Activated CD4-positive, alpha-beta T cell treated with anti-CD3 and anti-CD28 coated beads, Interleukin-2, amount 10 ng/mL, durations not matched to agents 7 days and 5 days (primary cell): ENCODE measurements around the gene SH3RF3. TPM values are rescaled to one million over a fixed set of nuclear protein-coding genes. Genes with fewer than 3 reads are reported as not detected.
"Not testable (repeated sequence)": the region's sequence is repeated elsewhere in the genome, so short reads cannot be mapped to it uniquely, and the experiment has no call there.

Experiments used
- CTCF ChIA-PET: fragments of 350-600 bp; sonication (Branson Sonifier 250); formaldehyde crosslinking; loops from one replicate; lab custom pipeline; 2021; ENCODE audit warnings: antibody characterized with exemption; lab: Charles Lee
- POLR2A ChIA-PET: fragments of 350-600 bp; sonication (Branson Sonifier 250); formaldehyde crosslinking; loops from one replicate; lab custom pipeline; 2021; ENCODE audit warnings: antibody characterized with exemption; lab: Charles Lee
- DNase-seq: peaks from one replicate; pipeline ENCODE4 v3.0.0-alpha.2; 2020
- H3K27ac Mint-ChIP-seq: one replicate; pipeline ENCODE4 v1.8.0; 2021; ENCODE audit warnings: mild to moderate bottlenecking, moderate library complexity, mixed read lengths
- H3K27me3 Mint-ChIP-seq: one replicate; pipeline ENCODE4 v1.8.0; 2021; ENCODE audit warnings: mixed read lengths
- H3K36me3 Mint-ChIP-seq: one replicate; pipeline ENCODE4 v1.8.0; 2021; ENCODE audit warnings: low read depth, mixed read lengths
- H3K4me1 Mint-ChIP-seq: one replicate; pipeline ENCODE4 v1.8.0; 2021; ENCODE audit warnings: mixed read lengths
- H3K4me3 Mint-ChIP-seq: one replicate; pipeline ENCODE4 v1.8.0; 2021; ENCODE audit warnings: mild to moderate bottlenecking, moderate library complexity, mixed read lengths
- H3K9me3 Mint-ChIP-seq: one replicate; pipeline ENCODE4 v1.8.0; 2021; ENCODE audit warnings: mixed read lengths
- total RNA-seq, 2 experiments: library from RNA; stranded (reverse); gene quantifications; one replicate each; pipeline ENCODE4 v1.2.3, GENCODE V29; 2021

The SH3RF3 gene
- total RNA-seq, 2 experiments from 2014 or later, result 0.08 to 0.17 TPM

DNA sequence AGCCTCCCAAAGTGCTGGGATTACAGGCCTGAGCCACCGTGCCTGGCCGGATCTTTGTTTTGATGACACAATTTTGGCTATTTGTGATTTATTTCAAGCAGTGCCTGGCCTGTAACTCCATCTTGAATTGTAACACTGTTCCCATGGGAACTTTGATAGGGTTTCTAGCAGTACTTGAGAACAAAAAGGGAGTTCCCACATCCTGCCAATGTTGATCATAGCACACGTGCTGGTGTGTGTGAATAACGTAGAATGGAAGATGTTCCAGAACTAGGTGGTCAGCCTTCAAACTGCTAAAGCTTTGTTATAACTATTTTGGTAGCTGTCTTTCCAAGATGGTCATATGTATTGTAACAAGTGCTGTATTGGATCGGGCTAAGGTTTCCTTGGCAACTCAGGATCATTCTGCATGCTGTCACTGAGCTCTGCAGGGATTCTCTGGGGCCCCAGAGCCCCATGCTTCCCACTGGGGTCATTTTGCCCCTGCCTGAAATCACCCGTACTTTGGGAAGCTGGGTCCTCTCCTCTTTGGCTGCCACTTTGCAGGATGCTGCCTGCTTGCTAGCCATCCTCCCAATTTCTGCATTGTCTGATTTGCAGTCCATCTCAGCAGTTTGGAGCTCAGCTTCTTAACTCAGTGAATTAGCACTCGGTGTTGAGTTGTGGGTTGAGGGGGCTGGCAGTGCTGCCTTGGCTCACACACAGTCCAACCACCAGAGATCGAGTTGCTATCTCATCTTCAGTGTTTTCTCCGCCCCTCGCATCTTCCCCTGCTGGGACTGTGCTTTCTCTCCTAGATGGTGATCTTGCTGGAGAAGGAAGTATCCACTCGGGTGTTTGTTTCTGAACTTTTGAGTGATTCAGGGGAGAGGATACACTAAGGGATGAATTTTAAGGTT, 26.8 kb downstream of the SH3RF3 start:
- no peak for DNase-seq
- POLR2A ChIA-PET, result no interaction called here
- peaks cover under 1% of the 10 kb centered on the region for H3K4me1 Mint-ChIP-seq
- H3K27ac Mint-ChIP-seq, result no peak overlapping the region
- no peak overlapping the region for H3K4me3 Mint-ChIP-seq
- H3K9me3 Mint-ChIP-seq, result no peaks in the 10 kb centered on the region
- CTCF ChIA-PET, result interaction anchor here (0.9 kb wide), 1 partner anchor 53 kb away, joined by 3 read pairs; no protein-coding TSS in a partner anchor
- H3K36me3 Mint-ChIP-seq, result no peaks in the 10 kb centered on the region
- peaks cover 2% of the 10 kb centered on the region for H3K27me3 Mint-ChIP-seq

DNA sequence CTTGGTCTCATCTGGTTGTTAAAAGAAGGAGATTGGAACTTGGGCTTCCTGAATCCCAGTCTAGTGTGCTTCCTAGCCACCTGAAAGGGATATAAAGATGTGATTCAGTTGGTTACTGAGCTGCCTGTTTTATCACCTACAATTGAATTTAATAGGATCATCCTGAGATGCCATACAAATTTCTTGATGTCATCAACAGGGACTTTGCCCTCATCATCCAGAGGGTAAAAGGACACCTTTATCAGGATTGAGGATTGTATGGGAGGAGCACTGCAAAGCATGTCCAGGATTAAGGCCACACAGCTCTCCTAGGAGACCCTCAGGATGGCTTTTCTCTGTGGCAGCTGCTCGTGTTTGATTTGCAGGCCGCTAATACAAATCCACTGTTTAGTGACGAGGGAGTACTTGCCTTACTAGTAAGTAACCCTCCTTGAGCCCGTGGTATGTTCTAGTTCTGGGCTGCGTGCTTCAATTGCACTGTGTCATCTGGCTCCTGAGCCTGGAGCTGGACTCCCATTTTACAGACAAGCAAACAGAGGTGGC, 28.6 kb downstream of the SH3RF3 start:
- Mint-ChIP-seq H3K27me3 (peaks cover 3% of the 10 kb centered on the region), H3K4me1 (no peaks in the 10 kb centered on the region), H3K27ac (no peak overlapping the region), H3K4me3 (no peak overlapping the region), H3K36me3 (no peaks in the 10 kb centered on the region), H3K9me3 (no peaks in the 10 kb centered on the region)
- ChIA-PET CTCF (no interaction called here), POLR2A (no interaction called here)
- no peak for DNase-seq

DNA sequence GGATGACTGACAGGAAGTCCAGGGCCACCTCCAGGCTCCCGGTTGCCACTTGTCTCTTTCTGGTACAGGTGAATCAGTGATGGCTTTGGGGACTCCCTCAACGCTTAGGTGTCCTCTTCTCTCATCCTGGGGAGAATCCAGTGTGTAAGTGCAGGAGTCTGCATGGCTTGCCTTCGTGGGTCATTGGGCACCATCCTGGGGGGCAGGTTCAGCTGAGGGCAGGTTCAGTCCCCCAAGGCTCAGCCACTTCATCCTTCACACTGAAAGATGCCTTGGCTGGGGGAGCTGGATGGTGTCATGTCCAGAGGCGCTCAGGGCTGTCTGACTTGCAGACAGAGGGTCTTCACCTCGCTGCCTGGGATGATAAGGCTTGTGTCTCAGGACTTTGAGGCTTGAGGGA, 29.2 kb downstream of the SH3RF3 start:
- CTCF ChIA-PET, result no interaction called here
- H3K4me3 Mint-ChIP-seq, result no peak overlapping the region
- H3K27me3 Mint-ChIP-seq, result peaks cover 3% of the 10 kb centered on the region

DNA sequence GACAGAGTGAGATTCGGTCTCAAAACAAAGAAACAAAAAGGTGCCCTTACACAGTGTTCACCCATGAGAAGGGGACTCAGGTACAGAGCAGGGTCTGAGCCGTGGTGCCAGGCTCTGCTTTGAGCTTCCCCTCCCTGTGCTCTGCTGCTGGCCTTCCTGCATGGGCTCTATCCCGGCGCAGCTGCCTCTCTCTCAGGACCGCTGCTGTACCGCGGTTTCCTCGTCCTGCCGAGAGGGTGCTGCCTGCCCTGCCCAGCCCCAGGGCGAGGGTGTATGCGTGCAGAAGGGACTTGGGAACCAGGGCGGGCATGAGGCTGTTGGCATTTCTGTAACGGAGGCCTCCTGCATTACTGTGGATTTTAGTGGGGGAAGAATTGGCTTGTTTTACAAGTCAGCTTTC, 30.1 kb downstream of the SH3RF3 start:
- peaks cover 6% of the 10 kb centered on the region for H3K27me3 Mint-ChIP-seq
- no peaks in the 10 kb centered on the region for H3K36me3 Mint-ChIP-seq
- ChIA-PET POLR2A (no interaction called here), CTCF (no interaction called here)
- H3K4me3 Mint-ChIP-seq, result no peak overlapping the region
- H3K4me1 Mint-ChIP-seq, result peaks cover 2% of the 10 kb centered on the region
- no peak for DNase-seq
- no peak overlapping the region for H3K27ac Mint-ChIP-seq
- H3K9me3 Mint-ChIP-seq, result no peaks in the 10 kb centered on the region

More for the DNA sequence above, 29.2 kb downstream of the SH3RF3 start:
- Mint-ChIP-seq H3K9me3 (no peaks in the 10 kb centered on the region), H3K36me3 (no peaks in the 10 kb centered on the region), H3K27ac (no peak overlapping the region), H3K4me1 (no peaks in the 10 kb centered on the region)
- POLR2A ChIA-PET, result no interaction called here
- DNase-seq, result no peak

DNA sequence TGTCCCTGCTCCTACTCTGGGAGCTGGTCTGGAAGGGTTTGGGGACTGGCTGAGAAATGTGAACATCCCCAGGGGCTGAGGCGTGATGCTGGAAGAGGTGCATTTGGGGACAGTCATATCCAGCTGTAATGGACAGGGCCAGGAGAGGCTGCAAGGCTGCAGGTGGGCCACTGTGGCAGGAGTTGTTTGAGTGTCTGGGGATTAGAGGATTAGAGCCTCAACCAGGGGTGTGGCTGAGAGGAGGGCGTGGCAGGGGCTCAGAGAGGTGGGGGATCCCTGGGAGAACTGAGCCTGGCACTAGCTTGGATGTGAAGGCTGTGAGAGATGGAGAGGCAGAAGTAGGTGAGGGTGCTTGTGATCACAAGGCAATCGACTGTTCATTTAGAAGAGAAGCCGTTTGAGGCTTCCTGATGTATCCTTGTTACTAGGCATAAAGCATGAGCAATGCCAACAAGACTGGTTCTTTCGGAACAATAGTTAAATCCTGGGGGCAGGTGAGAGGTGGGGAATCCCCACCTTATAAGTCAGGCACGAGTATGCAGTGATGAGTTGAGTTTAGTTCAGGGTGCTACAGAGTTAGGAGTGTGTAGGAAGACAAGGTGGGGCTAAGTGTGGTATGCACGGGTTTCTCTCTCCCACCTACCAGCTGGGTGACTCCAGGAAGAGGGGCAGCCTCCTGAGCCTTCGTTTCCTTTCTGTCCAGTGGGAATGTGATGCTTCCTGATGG, 31.9 kb downstream of the SH3RF3 start:
- ChIA-PET CTCF (interaction anchor here (0.7 kb wide), 1 partner anchor 61 kb away, joined by 3 read pairs; no protein-coding TSS in a partner anchor), POLR2A (no interaction called here)
- Mint-ChIP-seq H3K9me3 (no peaks in the 10 kb centered on the region), H3K27me3 (peaks cover 6% of the 10 kb centered on the region), H3K36me3 (no peaks in the 10 kb centered on the region), H3K27ac (no peak overlapping the region), H3K4me3 (no peak overlapping the region), H3K4me1 (peaks cover 2% of the 10 kb centered on the region)
- no peak for DNase-seq

DNA sequence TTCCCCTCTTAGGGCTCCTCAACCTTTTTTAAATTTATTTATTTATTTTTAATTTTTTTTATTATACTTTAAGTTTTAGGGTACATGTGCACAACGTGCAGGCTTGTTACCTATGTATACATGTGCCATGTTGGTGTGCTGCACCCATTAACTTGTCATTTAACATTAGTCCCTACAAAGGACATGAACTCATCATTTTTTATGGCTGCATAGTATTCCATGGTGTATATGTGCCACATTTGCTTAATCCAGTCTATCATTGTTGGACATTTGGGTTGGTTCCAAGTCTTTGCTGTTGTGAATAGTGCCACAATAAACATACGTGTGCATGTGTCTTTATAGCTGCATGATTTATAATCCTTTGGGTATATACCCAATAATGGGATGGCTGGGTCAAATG, 33.4 kb downstream of the SH3RF3 start:
- DNase-seq, H3K27ac Mint-ChIP-seq, H3K4me1 Mint-ChIP-seq, H3K4me3 Mint-ChIP-seq, POLR2A ChIA-PET, H3K9me3 Mint-ChIP-seq, H3K36me3 Mint-ChIP-seq, H3K27me3 Mint-ChIP-seq: not testable (repeated sequence)
- CTCF ChIA-PET, result interaction anchor here (1.0 kb wide), 1 partner anchor 29 kb away, joined by 4 read pairs; no protein-coding TSS in a partner anchor

DNA sequence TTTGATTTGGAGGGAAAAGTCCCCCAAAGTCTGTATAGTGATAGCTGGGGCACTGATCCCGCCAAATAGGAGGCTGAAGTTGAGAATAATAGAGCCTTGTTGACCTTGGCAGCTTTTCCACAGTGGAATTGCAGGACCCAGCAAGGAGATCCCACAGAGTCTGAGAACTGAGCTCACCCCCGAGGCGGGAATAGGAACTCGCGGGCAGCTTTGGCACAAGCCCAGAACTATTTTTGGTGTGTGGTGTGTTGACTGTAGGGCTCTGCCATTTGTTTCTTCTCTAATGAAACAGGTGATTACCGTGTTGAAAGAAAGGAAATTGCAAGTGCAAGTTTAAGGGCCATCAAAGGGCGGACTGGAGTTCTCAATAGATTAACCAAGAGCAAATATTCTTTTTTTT, 34.0 kb downstream of the SH3RF3 start:
- CTCF ChIA-PET, result no interaction called here

DNA sequence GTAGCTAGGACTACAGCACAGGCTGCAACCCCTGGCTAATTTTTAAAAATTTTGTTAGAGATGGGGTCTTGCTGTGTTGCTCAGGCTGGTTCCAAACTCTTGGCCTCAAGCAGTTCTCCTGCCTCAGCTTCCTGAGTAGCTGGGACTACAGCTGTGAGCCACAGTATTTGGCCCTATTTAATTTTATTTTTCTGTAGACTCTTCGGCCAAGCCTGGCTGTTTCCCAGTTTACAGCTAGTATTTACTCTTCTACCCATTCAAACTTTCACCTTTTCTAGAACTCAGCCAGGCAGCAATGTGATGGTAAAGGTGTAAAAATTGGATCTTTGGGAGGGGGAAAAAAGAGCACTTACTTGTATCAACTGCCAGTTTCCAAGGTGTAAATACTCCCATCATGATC, 35.3 kb downstream of the SH3RF3 start:
- Mint-ChIP-seq H3K4me1 (peaks cover 2% of the 10 kb centered on the region), H3K9me3 (no peaks in the 10 kb centered on the region), H3K27ac (no peak overlapping the region), H3K4me3 (no peak overlapping the region), H3K27me3 (peaks cover 12% of the 10 kb centered on the region), H3K36me3 (no peaks in the 10 kb centered on the region)
- ChIA-PET CTCF (no interaction called here), POLR2A (no interaction called here)
- DNase-seq, result no peak

More for the DNA sequence above, 34.0 kb downstream of the SH3RF3 start:
- DNase-seq, result no peak
- H3K36me3 Mint-ChIP-seq, result no peaks in the 10 kb centered on the region
- H3K4me1 Mint-ChIP-seq, result peaks cover 2% of the 10 kb centered on the region
- POLR2A ChIA-PET, result no interaction called here
- no peak overlapping the region for H3K4me3 Mint-ChIP-seq
- H3K9me3 Mint-ChIP-seq, result no peaks in the 10 kb centered on the region
- no peak overlapping the region for H3K27ac Mint-ChIP-seq
- H3K27me3 Mint-ChIP-seq, result peaks cover 6% of the 10 kb centered on the region

DNA sequence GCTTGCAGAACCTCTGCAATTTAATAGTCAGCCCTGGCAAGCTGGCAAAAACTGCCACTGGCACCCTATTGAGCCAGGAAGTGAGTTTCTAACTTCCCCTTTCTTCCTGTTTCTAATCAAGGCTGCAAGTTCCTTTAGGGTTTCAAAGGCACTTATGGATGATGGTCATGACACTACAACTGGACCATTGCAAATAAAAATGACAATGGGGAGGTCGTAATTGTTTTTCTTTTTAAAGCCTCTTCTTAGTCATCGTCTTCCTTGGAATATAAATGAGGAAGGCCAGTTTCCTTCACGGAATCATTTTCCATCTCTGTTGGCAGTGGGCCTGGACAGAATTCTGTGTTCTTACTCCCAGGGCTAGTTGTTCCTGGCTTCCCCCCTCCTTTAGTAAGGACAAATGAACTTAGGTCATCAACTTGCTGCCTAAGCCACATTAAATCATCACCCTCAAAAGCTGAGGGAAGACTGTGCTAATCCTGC, 35.8 kb downstream of the SH3RF3 start:
- CTCF ChIA-PET, result no interaction called here
- H3K4me1 Mint-ChIP-seq, result peaks cover 2% of the 10 kb centered on the region
- no peaks in the 10 kb centered on the region for H3K36me3 Mint-ChIP-seq
- H3K9me3 Mint-ChIP-seq, result no peaks in the 10 kb centered on the region
- POLR2A ChIA-PET, result no interaction called here
- no peak overlapping the region for H3K27ac Mint-ChIP-seq
- DNase-seq, result no peak
- peaks cover 12% of the 10 kb centered on the region for H3K27me3 Mint-ChIP-seq
- H3K4me3 Mint-ChIP-seq, result no peak overlapping the region

DNA sequence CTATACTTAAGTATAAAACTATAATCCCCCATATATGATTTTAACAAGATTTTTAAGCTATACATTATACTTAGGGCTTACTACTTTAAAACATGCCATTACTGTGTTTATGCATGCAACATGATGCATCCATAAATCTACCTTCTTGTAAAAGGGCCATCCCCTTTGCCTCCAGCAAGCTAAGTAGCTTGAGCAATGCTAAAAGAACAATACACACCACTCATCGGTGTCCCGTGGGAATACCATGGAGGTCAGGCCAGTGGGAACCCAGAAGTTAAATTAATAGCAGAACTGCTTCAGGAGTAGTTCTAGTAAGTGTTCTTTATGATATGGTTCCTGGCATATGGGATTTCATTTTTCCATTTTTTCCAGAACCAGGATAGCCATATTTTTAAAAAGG, 37.8 kb downstream of the SH3RF3 start:
- ChIA-PET POLR2A (no interaction called here), CTCF (no interaction called here)
- Mint-ChIP-seq H3K27me3 (peaks cover 10% of the 10 kb centered on the region), H3K4me3 (no peak overlapping the region), H3K36me3 (no peaks in the 10 kb centered on the region), H3K4me1 (peaks cover 2% of the 10 kb centered on the region), H3K27ac (no peak overlapping the region), H3K9me3 (no peaks in the 10 kb centered on the region)
- DNase-seq, result no peak

DNA sequence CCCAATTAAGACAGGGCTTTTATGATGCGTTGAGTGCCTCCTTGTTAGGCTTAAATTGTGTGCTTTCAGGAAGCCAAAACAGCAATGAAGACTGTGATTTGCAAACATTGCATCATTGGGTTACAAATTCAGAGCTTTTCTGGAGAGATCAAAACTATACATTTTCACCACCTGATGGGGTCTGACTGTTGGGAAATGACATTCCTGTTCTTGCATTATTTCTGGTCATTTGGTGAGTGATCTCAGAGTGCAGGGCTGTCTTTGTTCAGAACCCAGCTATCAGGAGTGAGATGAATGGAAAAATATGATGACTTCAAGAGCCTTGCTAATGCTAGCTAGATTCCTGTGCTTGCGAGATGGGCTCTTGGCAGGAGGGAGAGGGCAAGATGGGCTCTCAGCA, 39.1 kb downstream of the SH3RF3 start:
- no peak overlapping the region for H3K27ac Mint-ChIP-seq
- no peak for DNase-seq
- H3K27me3 Mint-ChIP-seq, result peaks cover 10% of the 10 kb centered on the region
- H3K9me3 Mint-ChIP-seq, result no peaks in the 10 kb centered on the region
- no peak overlapping the region for H3K4me3 Mint-ChIP-seq
- no peaks in the 10 kb centered on the region for H3K36me3 Mint-ChIP-seq
- CTCF ChIA-PET, result no interaction called here
- peaks cover 2% of the 10 kb centered on the region for H3K4me1 Mint-ChIP-seq
- POLR2A ChIA-PET, result no interaction called here

DNA sequence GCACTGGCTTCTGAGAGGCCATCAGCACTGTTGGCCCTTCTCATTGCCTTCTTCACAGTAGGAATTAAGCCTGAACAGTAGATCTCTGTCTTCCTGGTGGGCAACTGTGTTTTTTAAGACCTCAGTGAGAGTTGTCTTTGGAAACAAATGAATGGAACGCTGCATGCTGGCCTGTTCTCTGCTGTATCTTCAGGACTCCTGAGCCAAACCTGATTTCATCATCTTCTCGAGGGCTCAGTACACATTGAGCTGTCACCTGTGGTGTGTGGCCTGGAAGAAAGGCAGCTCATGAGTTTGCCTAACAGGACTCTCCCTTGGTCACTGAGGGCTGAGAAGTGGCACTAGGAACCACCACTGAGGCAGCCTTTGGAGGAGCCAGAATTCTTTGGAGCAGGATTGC, 39.7 kb downstream of the SH3RF3 start:
- CTCF ChIA-PET, result interaction anchor here (0.9 kb wide), 1 partner anchor 10 kb away, joined by 3 read pairs; no protein-coding TSS in a partner anchor
- H3K27ac Mint-ChIP-seq, result no peak overlapping the region
- POLR2A ChIA-PET, result no interaction called here
- H3K4me1 Mint-ChIP-seq, result peaks cover 1% of the 10 kb centered on the region
- no peak overlapping the region for H3K4me3 Mint-ChIP-seq
- no peaks in the 10 kb centered on the region for H3K9me3 Mint-ChIP-seq
- no peaks in the 10 kb centered on the region for H3K36me3 Mint-ChIP-seq
- H3K27me3 Mint-ChIP-seq, result peaks cover 8% of the 10 kb centered on the region
- DNase-seq, result no peak

DNA sequence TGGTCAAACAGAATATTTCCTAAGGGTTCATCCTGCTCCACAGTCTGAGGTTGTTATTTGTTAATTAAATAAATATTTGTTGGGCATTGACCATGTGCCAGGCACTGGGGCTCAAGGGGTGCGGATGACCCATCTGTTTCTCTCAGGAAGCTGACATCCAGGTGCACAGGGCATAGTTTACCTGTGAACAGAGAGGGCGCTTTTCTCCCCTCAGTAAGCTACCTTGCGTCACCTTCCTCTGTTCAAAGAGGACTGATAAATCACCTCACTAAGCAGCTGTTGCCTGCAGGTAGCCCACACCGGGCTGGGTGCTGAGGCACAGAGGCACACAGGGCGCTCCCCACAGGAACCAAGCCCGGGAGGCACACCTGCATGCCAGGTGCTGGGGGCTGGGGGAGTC, 41.6 kb downstream of the SH3RF3 start:
- DNase-seq, result no peak
- H3K9me3 Mint-ChIP-seq, result no peaks in the 10 kb centered on the region
- POLR2A ChIA-PET, result no interaction called here
- H3K4me1 Mint-ChIP-seq, result peaks cover 10% of the 10 kb centered on the region
- CTCF ChIA-PET, result no interaction called here
- peaks cover 8% of the 10 kb centered on the region for H3K27me3 Mint-ChIP-seq
- no peak overlapping the region for H3K4me3 Mint-ChIP-seq
- no peak overlapping the region for H3K27ac Mint-ChIP-seq
- H3K36me3 Mint-ChIP-seq, result no peaks in the 10 kb centered on the region
